Activated CD8-positive, alpha-beta T cell treated with anti-CD3 and anti-CD28 coated beads for 36 hours (primary cell): Measurements from ENCODE around the gene SASH3. TPM values are rescaled to one million over a fixed set of nuclear protein-coding genes. Genes with fewer than 3 reads are reported as not detected.
A peak's percentile ranks its signal among the peaks of the same experiment; 100 is the strongest.

Experiments
- ATAC-seq: fragments of 200-7000 bp; cut with Tn5 transposase; one replicate; pipeline ENCODE4 v1.10.0; 2021; ENCODE audit warnings: mild to moderate bottlenecking, moderate library complexity
- CTCF ChIA-PET: fragments of 350-600 bp; sonication (Branson Sonifier 250); formaldehyde crosslinking; loops from one replicate; lab custom pipeline; 2021; ENCODE audit warnings: antibody characterized with exemption; lab: Charles Lee
- POLR2A ChIA-PET: fragments of 350-600 bp; sonication (Branson Sonifier 250); formaldehyde crosslinking; loops from one replicate; lab custom pipeline; 2021; ENCODE audit warnings: antibody characterized with exemption; lab: Charles Lee
- DNase-seq: peaks from one replicate; pipeline ENCODE4 v3.0.0-alpha.2; 2020
- H3K27ac Mint-ChIP-seq: one replicate; pipeline ENCODE4 v1.8.0; 2021; ENCODE audit warnings: mild to moderate bottlenecking, mixed read lengths
- H3K27me3 Mint-ChIP-seq: one replicate; pipeline ENCODE4 v1.8.0; 2021; ENCODE audit warnings: mixed read lengths
- H3K36me3 Mint-ChIP-seq: one replicate; pipeline ENCODE4 v1.8.0; 2021; ENCODE audit warnings: low read depth, mixed read lengths
- H3K4me1 Mint-ChIP-seq: one replicate; pipeline ENCODE4 v1.8.0; 2021; ENCODE audit warnings: low read depth, mixed read lengths
- H3K4me3 Mint-ChIP-seq: one replicate; pipeline ENCODE4 v1.8.0; 2021; ENCODE audit warnings: mild to moderate bottlenecking, moderate library complexity, mixed read lengths
- H3K9me3 Mint-ChIP-seq: one replicate; pipeline ENCODE4 v1.8.0; 2021; ENCODE audit warnings: mixed read lengths
- CTCF ChIP-seq: fragments of 200-600 bp; IDR thresholded peaks from one replicate; pipeline ENCODE4 v1.8.0; 2022; ENCODE audit warnings: antibody characterized with exemption, mild to moderate bottlenecking
- intact Hi-C: fragments of 100-400 bp; cut with micrococcal nuclease; formaldehyde crosslinking; loops from one replicate; pipeline ENCODE4 v1.10.0; 2022
- total RNA-seq, 2 experiments: library from RNA; stranded (reverse); gene quantifications; one replicate each; pipeline ENCODE4 v1.2.3, GENCODE V29; 2021

The SASH3 gene
- total RNA-seq, 2 experiments from 2014 or later: 117 to 123 TPM

DNA sequence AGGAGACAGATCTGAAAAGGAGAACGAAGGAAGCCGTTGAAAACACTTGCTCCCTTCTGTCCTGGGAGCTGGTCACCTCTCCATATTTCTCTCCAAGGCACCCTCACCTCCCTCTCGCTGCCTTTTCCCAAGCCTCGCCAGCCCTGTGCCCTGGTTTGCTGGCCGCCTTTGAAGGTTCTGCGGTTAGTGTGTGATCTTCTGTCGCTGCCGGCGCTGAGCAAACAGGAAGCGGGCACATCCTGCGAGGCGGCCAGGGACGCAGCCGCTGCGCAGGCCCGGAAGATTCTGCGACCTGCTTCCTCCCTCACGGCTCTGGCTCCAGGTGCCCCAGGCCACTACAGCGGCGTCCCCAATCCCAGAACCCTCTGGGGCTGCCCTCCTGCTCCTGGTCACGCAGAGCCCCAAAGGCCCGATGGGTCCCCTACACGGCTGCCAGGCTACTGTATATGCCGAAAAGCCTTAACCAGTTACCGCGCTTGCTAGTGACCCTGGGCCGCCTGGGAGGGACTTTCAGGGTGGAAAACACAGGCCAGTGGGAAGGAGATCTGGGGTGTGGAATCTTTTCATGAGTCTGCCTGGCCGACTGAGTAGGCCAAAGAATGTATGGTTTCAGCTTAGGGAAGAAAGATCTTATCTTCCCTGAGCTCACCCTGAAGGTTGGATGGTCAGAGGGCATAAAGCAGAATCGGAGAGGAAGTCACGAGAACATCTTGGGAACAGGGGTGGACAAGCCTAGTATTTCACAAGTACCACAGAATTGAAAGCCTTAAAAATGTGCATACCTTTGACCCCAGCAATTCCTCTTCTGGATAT lies 2.3 kb upstream of the SASH3 start:
- Mint-ChIP-seq H3K4me1 (peaks cover 44% of the 10 kb centered on the region), H3K9me3 (no peaks in the 10 kb centered on the region), H3K4me3 (peak overlapping the region; percentile 78), H3K36me3 (peaks cover 30% of the 10 kb centered on the region), H3K27ac (peak overlapping the region; percentile 95), H3K27me3 (no peaks in the 10 kb centered on the region)
- DNase-seq (peak; percentile 80), ATAC-seq (peak; percentile 17)
- TF ChIP-seq CTCF: no peak
- intact Hi-C loops: no loop called here
- POLR2A ChIA-PET: interaction anchor here (0.6 to 5.4 kb wide), 6 partner anchors 9 to 315 kb away, joined by 3 to 19 read pairs (median 4); no protein-coding TSS in a partner anchor
- CTCF ChIA-PET: interaction anchor here (1.0 to 1.8 kb wide), 4 partner anchors 18 to 50 kb away, joined by 3 to 8 read pairs (median 4); no protein-coding TSS in a partner anchor

GRCh38 chrX:129779086-129779672 lies 570 bp upstream of the SASH3 start:
- POLR2A ChIA-PET: interaction anchor here (0.6 to 5.6 kb wide), 7 partner anchors 9 to 132 kb away, joined by 3 to 56 read pairs (median 5); no protein-coding TSS in a partner anchor
- DNase-seq (no peak), ATAC-seq (no peak)
- TF ChIP-seq CTCF: no peak
- peaks cover 42% of the 10 kb centered on the region for H3K4me1 Mint-ChIP-seq
- intact Hi-C loops: no loop called here
- H3K36me3 Mint-ChIP-seq: peaks cover 47% of the 10 kb centered on the region
- H3K9me3 Mint-ChIP-seq: no peaks in the 10 kb centered on the region
- no peaks in the 10 kb centered on the region for H3K27me3 Mint-ChIP-seq
- H3K4me3 Mint-ChIP-seq: peak overlapping the region; percentile 83
- peak overlapping the region; percentile 95 for H3K27ac Mint-ChIP-seq
- CTCF ChIA-PET: interaction anchor here (2.1 kb wide), 1 partner anchor 11 kb away, joined by 6 read pairs; no protein-coding TSS in a partner anchor

DNA sequence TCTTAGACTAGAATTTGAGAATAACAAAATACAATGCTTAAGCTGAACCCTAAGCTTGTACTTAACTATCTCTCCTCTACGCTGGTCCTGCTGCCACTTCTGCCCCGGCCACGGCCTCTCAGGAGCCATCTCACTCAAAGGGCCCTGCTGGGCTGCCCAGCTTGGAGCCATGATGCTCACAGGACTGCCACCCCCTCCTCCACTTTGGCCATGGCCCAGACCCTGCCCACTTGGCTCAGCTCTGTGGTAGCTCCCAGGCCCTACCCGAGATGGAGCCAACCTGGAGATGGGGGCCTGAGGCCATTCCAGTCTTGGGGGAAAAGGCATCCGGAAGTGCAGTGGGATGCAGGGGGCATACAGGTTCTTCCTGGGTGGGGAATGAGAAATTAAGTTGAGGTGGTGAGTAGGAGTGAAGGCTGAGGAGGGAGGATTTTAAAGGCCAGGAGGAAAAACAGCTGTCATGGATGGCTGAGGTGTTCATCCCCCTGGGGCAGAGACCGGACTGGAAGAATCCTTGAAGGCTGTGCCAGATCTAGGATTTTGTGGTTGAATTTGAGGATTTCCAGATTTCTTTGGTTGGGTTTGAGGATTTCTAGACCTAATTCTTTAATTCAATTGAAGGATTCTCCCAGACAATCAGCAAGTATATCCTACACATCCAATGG lies 824 bp downstream of the SASH3 start:
- no peak for TF ChIP-seq CTCF
- H3K9me3 Mint-ChIP-seq: no peaks in the 10 kb centered on the region
- CTCF ChIA-PET: interaction anchor here (1.0 to 2.1 kb wide), 8 partner anchors 10 to 102 kb away, joined by 3 to 9 read pairs (median 3); no protein-coding TSS in a partner anchor

GRCh38 chrX:129781134-129781672 lies 1.5 kb downstream of the SASH3 start:
- no peaks in the 10 kb centered on the region for H3K27me3 Mint-ChIP-seq
- ATAC-seq: peak; percentile 81
- POLR2A ChIA-PET: interaction anchor here (0.7 to 5.6 kb wide), 6 partner anchors 11 to 28 kb away, joined by 3 to 56 read pairs (median 26); no protein-coding TSS in a partner anchor
- peak; percentile 93 for DNase-seq
- CTCF ChIA-PET: interaction anchor here (0.5 to 2.1 kb wide), 12 partner anchors 10 to 126 kb away, joined by 3 to 9 read pairs (median 3); no protein-coding TSS in a partner anchor
- intact Hi-C loops: loop anchor here (5.0 to 10.0 kb wide), 2 partner anchors 34 to 124 kb away; partner anchors contain the start of gene UTP14A
- H3K4me3 Mint-ChIP-seq: peak overlapping the region; percentile 83
- peaks cover 48% of the 10 kb centered on the region for H3K4me1 Mint-ChIP-seq
- H3K27ac Mint-ChIP-seq: peak overlapping the region; percentile 95
- no peak for TF ChIP-seq CTCF
- H3K9me3 Mint-ChIP-seq: no peaks in the 10 kb centered on the region
- peaks cover 64% of the 10 kb centered on the region for H3K36me3 Mint-ChIP-seq

More for the DNA sequence above, 824 bp downstream of the SASH3 start:
- Mint-ChIP-seq H3K4me3 (peak overlapping the region; percentile 83), H3K27me3 (no peaks in the 10 kb centered on the region), H3K4me1 (peaks cover 41% of the 10 kb centered on the region), H3K27ac (peak overlapping the region; percentile 95), H3K36me3 (peaks cover 58% of the 10 kb centered on the region)
- no peak for ATAC-seq
- POLR2A ChIA-PET: interaction anchor here (3.8 to 5.6 kb wide), 4 partner anchors 10 to 25 kb away, joined by 19 to 56 read pairs (median 34); no protein-coding TSS in a partner anchor
- intact Hi-C loops: loop anchor here (5.0 to 10.0 kb wide), 2 partner anchors 33 to 124 kb away; partner anchors contain the start of gene UTP14A
- no peak for DNase-seq
